GM18517 (cell line): ENCODE results near the gene CCDC149.
"Not testable (repeated sequence)": the region's sequence is repeated elsewhere in the genome, so short reads cannot be mapped to it uniquely, and the experiment has no call there.

Experiments
- ATAC-seq: cut with Tn5 transposase; IDR thresholded peaks from one replicate; pipeline ENCODE4 v1.9.1; 2021; ENCODE audit warnings: mild to moderate bottlenecking, moderate library complexity; ENCODE audit not compliant: unreplicated experiment

CCDC149 gene

GRCh38 chr4:24917076-24917856 lies 4.4 kb upstream of the CCDC149 start:
- ATAC-seq, result no peak

GRCh38 chr4:24915121-24915922 lies 2.5 kb upstream of the CCDC149 start:
- no peak for ATAC-seq

- ATAC-seq, result no peak
Observed at GRCh38 chr4:24914460-24914859, 1.6 kb upstream of the CCDC149 start.

GRCh38 chr4:24913119-24913485 lies 260 bp upstream of the CCDC149 start:
- no peak for ATAC-seq

- no peak for ATAC-seq
Observed at GRCh38 chr4:24910499-24910898, 2.3 kb downstream of the CCDC149 start.

GRCh38 chr4:24909606-24910005 lies 3.2 kb downstream of the CCDC149 start:
- ATAC-seq, result not testable (repeated sequence)

- no peak for ATAC-seq
Observed at GRCh38 chr4:24897639-24898038, 15.2 kb downstream of the CCDC149 start.

GRCh38 chr4:24896977-24897376 lies 15.9 kb downstream of the CCDC149 start:
- ATAC-seq, result no peak

GRCh38 chr4:24896056-24896455 lies 16.8 kb downstream of the CCDC149 start:
- no peak for ATAC-seq

GRCh38 chr4:24895461-24895860 lies 17.4 kb downstream of the CCDC149 start:
- ATAC-seq, result no peak

- no peak for ATAC-seq
Observed at GRCh38 chr4:24894846-24895245, 18.0 kb downstream of the CCDC149 start.

- no peak for ATAC-seq
Observed at GRCh38 chr4:24894243-24894642, 18.6 kb downstream of the CCDC149 start.

- no peak for ATAC-seq
Observed at GRCh38 chr4:24892778-24893177, 20.1 kb downstream of the CCDC149 start.

GRCh38 chr4:24892278-24892677 lies 20.6 kb downstream of the CCDC149 start:
- ATAC-seq, result no peak

- no peak for ATAC-seq
Observed at GRCh38 chr4:24890561-24891126, 22.2 kb downstream of the CCDC149 start.

GRCh38 chr4:24889991-24890390 lies 22.9 kb downstream of the CCDC149 start:
- no peak for ATAC-seq

GRCh38 chr4:24888475-24889344 lies 24.1 kb downstream of the CCDC149 start:
- no peak for ATAC-seq

- no peak for ATAC-seq
Observed at GRCh38 chr4:24887881-24888430, 24.9 kb downstream of the CCDC149 start.

GRCh38 chr4:24886596-24886995 lies 26.2 kb downstream of the CCDC149 start:
- ATAC-seq, result no peak

GRCh38 chr4:24885342-24885741 lies 27.5 kb downstream of the CCDC149 start:
- ATAC-seq, result no peak

GRCh38 chr4:24884902-24885301 lies 27.9 kb downstream of the CCDC149 start:
- no peak for ATAC-seq
